ENCODE results near the gene JPH3.

GRCh38 chr16:87697256-87697655 lies 94.9 kb downstream of the JPH3 start:
- TF ChIP-seq EZH2 (IDR thresholded peaks at IDR 0.05; ENCODE audit: borderline replicate concordance, insufficient read depth, low read length, poor library complexity, severe bottlenecking) (no peak), EP300 (conservative IDR thresholded peaks at IDR 0.05; ENCODE audit: poor library complexity, severe bottlenecking) (no peak)
